HG02763 (cell line): ENCODE measurements around the gene ZNF253.
"Not testable (repeated sequence)": the region's sequence is repeated elsewhere in the genome, so short reads cannot be mapped to it uniquely, and the experiment has no call there.

Experiments
- ATAC-seq: cut with Tn5 transposase; IDR thresholded peaks from one replicate; pipeline ENCODE4 v1.9.1; 2021; ENCODE audit warnings: mild to moderate bottlenecking, moderate library complexity; ENCODE audit not compliant: unreplicated experiment

The ZNF253 gene

DNA sequence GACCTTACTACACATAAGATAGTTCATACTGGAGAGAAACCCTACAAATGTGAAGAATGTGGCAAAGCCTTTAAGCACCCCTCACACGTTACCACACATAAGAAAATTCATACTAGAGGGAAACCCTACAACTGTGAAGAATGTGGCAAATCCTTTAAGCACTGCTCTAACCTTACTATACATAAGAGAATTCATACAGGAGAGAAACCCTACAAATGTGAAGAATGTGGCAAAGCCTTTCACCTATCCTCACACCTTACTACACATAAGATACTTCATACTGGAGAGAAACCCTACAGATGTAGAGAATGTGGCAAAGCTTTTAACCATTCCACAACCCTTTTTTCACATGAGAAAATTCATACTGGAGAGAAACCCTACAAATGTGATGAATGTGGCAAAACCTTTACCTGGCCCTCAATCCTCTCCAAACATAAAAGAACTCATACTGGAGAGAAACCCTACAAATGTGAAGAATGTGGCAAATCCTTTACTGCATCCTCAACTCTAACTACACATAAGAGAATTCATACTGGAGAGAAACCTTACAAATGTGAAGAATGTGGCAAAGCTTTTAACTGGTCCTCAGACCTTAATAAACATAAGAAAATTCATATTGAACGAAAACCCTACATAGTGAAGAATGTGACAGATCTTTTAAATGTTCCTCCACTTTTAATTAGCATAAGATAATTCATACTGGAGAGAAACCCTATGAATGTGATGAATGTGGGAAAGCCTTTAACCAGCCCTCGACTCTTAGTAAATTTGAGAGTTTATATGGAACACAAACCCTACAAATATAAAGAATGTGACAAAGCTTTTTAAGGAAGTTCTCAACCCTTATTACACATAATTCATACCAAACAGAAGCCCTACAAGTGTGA is 26.6 kb downstream of the ZNF253 start:
- ATAC-seq: not testable (repeated sequence)

DNA sequence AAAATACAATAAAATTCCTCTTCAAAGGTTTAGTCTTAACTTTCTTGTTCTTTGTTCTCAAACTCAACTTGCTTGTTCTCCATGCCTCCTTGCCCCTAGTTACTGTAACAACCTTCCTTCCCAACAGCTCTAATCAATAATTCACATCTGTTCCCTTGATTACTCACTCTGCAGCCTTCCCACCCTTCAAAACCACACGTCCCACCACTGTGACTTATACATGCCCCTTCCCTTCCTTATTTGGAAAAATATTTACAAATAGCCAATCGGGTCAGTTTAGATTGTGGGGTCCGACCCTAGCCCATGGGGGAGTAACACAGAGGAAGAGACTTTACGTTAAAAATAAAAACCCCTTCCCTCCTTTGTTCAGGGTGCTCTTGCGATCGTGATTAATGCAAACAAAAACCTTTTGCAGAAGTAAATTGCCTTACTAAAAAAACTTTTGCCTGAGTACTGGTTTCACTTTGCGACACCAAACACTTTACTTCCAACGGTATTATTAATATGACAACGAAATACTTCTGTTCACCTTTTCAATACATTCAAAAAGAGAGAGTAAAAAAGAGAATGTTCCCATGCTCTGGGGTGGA is 34.6 kb downstream of the ZNF253 start:
- no peak for ATAC-seq

DNA sequence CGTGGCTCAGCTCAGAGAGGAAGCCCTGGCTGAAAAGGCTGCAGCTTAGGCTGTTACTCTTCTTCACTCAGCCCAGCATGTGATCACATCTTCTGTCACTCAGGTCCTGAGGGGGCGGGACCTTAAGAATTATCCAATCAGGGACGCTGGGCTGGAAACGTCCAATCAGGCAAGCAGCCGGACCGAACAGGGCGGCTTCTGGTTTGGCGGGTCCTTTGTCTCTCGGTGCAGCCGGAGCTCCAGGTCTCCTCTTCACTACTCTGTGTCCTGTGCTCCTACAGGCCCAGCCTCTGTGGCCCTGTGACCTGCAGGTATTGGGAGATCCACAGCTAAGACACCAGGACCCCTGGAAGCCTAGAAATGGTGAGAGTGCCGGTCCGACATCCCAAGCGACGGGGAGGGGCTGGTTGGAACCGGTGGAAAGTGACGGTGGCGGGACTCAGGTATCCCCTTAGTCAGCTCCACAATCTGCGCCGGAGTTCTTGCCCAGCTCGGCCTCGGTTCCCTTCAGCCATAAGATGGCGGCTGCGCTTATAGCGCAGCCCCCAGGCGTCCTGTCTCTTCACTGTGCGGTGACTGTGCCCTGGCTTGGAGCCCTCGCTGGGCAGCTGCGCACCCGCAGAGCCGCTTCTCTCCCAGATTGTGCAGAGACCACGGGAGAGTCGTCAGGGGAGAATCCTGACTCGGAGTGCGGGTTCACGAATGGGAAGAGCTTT is 35.2 kb downstream of the ZNF253 start, which contains the start of gene ZNF93:
Gene ZNF93, plus strand, starts transcription at position 218 of the 716 bp plus-strand sequence. Its CDS starts 143 bp downstream, at position 361.
- peak; percentile 86 for ATAC-seq

DNA sequence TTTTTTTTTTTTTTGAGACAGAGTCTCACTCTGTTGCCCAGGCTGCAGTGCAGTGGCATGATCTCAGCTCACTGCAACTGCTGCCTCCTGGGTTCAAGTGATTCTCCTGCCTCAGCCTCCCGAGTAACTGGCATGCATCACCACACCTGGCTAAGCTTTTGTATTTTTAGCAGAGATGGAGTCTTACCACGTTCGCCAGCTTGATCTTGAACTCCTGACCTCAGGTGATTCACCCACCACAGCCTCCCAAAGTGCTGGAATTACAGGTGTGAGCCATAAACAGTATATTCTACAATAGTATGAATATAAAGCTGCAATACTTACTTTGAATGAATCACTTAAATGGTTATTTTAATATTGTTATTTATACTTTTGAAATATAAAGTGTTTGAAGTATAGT is 41.9 kb downstream of the ZNF253 start:
- ATAC-seq: not testable (repeated sequence)

DNA sequence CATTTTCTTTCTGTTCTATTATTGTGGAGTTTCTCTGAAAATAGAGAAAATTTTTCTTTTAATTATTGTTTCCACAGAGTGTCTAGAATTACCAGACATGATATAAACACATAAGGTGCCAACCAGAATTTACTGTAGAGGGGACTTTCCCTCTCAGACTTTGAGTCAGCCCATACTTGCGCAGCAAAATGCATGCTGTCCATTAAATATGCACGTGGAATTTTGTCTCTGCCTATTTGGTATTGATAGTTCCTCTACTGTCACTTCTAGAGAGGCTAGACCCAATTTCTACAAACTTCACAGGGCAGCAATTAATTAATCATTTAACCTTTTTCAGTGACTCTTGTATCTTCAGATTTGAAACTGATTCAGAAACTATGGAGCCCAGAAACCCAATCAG is 44.0 kb downstream of the ZNF253 start:
- no peak for ATAC-seq

DNA sequence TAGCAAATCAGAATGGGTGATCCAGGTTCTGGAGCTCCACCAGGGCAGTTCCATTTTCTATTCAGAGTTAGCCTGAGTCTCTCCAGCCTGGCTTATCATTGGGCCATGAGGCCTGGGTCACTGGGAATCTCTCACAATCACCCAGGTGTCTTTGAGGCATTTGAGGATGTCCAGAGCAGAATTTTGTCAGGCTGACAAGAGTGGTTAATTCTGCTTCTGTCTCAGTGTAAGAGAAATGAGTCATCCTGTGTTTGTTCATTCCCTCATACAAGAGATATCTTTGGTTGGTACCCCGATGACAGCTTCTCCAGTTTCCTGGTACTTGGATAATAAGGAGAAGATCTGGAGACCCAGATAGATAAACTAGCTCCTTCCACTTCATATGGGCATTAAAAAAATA is 45.5 kb downstream of the ZNF253 start:
- ATAC-seq: no peak

DNA sequence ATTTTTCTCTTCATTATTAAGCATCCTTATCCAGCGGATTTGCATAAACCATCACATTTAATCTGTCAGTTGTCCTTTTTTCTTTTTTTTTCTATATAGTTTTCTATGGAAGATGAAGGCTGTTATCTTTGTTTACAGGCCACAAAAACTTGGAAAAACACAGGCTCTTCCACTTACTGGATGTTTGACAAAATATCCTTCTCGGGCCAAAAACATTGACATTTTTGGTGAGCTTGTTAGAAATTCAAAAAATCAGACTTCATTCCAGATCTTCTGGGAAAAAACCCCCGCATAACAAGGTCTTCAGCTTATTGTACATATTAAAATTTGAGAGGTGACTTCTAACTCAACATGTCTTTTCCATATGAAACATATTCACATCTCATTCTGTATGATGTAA is 48.9 kb downstream of the ZNF253 start:
- ATAC-seq: no peak

DNA sequence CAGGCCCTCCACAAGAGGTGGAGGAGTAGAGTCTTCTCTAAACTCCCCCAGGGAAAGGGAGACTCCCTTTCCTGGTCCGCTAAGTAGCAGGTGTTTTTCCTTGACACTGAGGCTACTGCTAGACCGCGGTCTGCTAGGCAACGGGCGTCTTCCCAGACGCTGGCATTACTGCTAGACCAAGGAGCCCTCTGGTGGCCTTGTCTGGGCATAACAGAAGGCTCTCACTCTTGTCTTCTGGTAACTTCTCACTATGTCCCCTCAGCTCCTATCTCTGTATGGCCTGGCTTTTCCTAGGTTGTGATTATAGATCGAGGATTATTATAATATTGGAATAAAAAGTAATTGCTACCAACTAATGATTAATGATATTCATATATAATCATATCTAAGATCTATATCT is 64.7 kb downstream of the ZNF253 start:
- not testable (repeated sequence) for ATAC-seq

DNA sequence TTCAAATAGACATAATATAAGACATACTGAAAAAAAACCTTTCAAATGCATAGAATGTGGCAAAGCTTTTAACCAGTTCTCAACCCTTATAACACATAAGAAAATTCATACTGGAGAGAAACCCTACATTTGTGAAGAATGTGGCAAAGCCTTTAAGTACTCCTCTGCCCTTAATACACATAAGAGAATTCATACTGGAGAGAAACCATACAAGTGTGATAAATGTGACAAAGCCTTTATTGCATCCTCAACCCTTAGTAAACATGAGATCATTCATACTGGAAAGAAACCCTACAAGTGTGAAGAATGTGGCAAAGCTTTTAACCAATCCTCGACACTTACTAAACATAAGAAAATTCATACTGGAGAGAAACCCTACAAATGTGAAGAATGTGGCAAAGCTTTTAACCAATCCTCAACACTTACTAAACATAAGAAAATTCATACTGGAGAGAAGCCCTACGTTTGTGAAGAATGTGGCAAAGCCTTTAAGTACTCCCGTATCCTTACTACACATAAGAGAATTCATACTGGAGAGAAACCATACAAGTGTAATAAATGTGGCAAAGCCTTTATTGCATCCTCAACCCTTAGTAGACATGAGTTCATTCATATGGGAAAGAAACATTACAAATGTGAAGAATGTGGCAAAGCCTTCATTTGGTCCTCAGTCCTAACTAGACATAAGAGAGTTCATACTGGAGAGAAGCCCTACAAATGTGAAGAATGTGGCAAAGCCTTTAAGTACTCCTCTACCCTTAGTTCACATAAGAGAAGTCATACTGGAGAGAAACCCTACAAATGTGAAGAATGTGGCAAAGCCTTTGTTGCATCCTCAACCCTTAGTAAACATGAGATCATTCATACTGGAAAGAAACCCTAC is 68.0 kb downstream of the ZNF253 start:
- not testable (repeated sequence) for ATAC-seq

DNA sequence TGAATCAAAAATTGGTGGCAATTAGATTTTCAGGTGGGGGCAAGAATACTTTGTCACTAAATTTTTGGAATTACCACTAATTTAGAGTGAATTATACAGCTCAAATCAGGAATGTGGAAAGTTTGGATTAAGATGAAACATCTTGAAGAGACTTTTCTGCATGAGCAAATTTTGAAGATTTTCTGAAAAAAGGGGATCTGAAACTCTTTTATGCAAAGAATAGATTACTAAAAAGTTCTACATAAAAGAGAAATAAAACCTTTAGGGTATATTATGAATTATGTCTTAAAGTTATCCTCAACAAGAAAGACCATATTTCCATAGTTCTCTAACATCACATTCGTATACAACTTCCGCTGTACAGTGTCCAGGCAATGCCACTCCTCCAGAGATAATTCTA is 71.7 kb downstream of the ZNF253 start:
- ATAC-seq: no peak

DNA sequence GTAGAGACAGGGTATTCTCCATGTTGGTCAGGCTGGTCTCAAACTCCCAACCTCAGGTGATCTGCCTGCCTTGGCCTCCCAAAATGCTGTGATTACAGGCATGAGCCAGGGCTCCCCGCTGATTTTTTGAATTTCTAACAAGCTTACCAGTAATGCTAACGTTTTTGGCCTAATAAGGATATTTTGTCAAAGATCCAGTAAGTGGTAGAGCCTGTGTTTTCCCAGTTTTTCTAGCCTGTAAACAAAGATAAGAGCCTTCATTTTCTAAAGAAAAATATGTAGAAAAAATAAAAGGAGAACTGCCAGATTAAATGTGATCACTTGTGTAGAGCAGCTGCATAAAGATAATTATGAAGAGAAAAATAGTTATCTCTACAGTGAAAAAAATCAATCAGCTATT is 72.8 kb downstream of the ZNF253 start:
- ATAC-seq: no peak

DNA sequence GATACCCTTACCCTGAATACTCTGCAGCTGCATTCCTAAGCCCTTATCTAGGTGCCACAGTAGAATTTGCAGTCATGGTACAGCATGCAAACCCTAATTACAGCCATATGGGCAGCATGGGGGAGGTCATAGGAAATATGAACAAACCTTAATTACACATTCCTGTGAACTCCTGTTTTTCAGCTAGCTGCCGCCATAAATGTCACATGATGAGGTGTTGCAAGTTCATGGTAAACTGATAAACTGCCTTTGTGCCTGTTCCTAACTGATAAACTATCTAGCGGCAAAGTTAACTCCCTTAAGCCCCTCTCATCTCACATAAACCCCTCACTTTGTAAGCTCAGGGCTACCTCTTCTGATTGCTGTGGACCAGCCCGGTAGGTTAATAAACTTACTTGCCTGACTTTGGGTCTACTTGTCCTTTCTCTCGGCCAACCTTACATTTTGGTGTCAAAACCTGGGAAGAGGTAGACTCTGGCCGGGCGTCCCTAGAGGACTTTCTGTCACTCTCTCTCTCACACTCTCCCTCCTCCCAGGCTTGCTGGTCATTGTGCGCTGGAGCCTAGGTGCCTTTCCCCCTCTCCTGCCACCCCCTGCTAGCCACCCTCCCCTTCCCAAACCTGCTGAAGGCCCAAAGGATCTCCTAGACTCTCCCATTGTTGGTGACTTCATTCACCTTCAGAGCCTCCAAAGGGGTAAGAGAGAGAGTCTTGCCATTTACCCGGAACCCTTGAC is 78.3 kb downstream of the ZNF253 start:
- ATAC-seq: no peak
